Skin of body (tissue), 2 donors: Measurements from ENCODE around the gene CHAF1A. TPM values are rescaled to one million over a fixed set of nuclear protein-coding genes. Genes with fewer than 3 reads are reported as not detected.
A peak's percentile ranks its signal among the peaks of the same experiment; 100 is the strongest.

Experiments used
- DNase-seq: peaks from one replicate; lab custom pipeline; 2025; lab: John Stamatoyannopoulos, UW
- total RNA-seq: library from RNA; depleted of rRNA; stranded (reverse); fragments of >200 nt; gene quantifications from one replicate; pipeline ENCODE4 v1.2.3, GENCODE V29; 2014

Gene CHAF1A, protein sequence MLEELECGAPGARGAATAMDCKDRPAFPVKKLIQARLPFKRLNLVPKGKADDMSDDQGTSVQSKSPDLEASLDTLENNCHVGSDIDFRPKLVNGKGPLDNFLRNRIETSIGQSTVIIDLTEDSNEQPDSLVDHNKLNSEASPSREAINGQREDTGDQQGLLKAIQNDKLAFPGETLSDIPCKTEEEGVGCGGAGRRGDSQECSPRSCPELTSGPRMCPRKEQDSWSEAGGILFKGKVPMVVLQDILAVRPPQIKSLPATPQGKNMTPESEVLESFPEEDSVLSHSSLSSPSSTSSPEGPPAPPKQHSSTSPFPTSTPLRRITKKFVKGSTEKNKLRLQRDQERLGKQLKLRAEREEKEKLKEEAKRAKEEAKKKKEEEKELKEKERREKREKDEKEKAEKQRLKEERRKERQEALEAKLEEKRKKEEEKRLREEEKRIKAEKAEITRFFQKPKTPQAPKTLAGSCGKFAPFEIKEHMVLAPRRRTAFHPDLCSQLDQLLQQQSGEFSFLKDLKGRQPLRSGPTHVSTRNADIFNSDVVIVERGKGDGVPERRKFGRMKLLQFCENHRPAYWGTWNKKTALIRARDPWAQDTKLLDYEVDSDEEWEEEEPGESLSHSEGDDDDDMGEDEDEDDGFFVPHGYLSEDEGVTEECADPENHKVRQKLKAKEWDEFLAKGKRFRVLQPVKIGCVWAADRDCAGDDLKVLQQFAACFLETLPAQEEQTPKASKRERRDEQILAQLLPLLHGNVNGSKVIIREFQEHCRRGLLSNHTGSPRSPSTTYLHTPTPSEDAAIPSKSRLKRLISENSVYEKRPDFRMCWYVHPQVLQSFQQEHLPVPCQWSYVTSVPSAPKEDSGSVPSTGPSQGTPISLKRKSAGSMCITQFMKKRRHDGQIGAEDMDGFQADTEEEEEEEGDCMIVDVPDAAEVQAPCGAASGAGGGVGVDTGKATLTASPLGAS
- total RNA-seq, result 9.5 TPM

DNA sequence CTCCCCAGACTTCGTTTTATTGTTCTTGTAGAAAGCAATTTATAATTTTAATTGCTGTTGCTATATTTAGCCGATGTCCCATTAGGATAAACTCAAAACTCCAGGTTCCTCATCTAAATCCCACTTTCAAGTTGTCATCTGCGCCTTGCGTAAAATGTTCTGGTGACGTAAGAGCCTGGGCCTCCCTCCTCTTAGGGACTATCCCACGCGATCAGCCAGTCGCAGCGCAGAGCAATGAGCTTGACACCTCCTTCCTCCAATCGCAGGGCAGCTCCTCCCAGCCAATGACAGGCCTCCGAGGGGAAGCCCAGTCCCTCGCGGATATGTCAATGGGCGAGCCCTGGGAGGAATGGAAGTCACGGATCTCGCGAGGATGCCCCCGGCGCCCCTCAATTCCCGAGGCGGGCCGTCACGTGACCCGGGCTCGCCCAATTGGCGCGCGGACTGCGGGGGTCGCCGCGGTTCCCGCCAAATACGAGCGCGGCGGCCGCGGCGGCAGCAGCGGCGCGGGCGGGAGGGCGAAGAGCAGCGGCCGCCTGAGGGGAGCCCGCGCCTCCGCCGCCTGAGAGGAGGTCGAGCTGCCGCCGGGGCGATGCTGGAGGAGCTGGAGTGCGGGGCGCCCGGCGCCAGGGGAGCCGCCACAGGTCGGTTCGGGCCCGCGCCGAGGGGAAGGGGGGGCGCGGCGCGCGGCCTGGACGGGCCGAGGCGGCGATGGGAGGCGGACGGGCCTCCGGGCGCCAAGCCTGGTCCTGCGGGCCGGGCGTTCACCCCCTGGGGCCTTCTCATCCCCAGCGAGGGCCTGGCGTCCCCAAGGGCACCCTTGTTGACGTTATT lies at the start of gene CHAF1A:
Gene CHAF1A, plus strand, starts transcription at position 470 of the 834 bp plus-strand sequence. Its CDS starts 123 bp downstream, at position 593.
- peak; percentile 100 for DNase-seq

DNA sequence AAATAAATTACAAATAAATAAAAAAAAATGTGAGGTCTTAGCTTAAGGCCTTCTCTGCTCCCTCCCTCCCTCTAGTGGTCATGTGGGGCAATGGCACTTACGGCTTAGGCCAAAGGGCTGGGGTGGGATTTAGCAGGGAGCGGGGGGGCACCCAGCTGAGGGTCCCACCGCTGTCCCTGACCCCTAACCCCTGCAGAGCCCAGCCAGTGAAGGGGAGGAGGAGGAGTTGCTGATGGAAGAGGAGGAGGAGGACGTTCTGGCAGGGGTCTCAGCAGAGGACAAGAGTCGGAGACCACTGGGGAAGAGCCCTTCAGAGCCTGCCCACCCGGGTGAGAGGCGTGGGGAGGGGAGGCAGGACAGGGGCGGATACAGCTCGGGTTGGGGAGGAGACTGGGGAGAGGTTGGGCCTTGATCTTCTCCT lies 49.7 kb upstream of the CHAF1A start:
- DNase-seq, result no peak

DNA sequence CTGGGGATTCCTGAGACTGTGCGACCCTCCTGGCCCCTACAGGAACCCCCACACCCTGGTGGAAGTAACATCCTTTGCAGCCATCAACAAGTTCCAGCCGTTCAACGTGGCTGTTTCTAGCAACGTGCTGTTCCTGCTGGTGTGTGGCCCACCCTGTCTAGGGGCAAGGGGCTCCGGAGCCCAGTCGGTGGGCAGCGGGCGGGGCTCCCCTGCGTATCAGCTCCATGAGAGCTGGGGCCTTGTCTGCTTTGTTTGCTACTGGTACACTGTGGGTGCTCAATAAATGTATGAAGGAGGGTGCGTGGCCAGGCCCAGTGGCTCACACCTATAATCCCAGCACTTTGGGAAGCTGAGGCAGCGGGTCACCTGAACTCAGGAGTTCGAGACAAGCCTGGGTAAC lies 48.2 kb upstream of the CHAF1A start:
- no peak for DNase-seq

DNA sequence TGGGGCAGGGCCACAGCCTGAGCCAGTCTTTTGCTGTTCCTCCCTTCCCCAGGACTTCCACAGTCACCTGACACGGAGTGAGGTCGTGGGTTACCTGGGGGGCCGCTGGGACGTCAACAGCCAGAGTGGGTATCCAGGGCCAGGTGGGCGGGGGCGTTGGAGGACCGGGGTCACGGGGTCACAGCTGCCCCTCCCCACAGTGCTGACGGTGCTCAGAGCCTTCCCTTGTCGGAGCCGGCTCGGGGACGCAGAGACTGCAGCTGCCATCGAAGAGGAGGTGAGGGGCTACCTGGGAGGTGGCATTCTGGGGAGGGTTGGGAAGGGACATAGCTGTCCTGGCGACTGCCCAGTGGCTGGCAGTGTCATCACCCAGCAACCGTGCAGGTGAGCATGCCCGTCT lies 47.5 kb upstream of the CHAF1A start:
- no peak for DNase-seq

DNA sequence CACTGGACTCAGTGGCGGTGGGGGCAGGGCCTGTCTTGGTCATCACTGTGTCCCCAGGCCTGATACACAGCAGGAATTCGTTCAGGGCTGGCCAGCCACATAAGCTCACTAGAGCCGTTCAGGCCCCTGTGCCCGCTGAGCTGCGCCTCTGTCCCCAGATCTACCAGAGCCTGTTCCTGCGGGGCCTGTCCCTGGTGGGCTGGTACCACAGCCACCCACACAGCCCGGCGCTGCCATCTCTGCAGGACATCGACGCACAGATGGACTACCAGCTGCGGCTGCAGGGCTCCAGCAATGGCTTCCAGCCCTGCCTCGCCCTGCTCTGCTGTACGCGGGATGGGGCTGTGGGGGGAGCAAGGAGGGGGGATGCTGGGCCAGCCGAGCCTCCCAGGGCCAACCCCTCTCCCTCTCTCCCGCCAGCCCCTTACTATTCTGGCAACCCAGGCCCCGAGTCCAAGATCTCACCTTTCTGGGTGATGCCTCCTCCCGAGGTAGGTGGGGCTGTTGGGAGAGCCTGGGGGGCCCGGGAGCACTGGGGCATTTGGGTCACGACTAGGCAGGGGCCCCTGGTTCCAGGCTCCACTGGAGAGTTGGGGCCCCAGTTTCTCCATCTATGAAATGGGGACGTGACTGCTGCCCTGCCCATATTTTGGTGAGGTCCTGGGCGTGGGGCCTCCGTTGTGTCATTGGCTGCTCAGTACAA lies 45.2 kb upstream of the CHAF1A start:
- no peak for DNase-seq

DNA sequence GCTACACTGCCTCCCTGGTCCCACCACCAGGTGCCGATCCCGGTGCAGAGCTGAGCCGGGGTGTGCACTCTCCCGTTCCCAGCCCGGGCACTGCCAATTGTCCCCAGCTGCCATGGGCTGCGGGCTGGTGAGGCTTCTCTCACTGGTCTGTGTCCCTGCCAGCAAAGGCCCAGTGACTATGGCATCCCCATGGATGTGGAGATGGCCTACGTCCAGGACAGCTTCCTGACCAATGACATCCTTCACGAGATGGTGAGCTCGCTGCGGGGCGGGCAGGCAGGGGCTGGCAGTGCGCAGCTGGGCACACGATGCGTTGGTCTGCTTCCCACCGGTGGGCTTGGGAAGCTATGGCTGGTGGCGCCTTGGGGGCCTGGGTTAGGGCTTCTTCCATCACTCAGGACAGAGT lies 44.5 kb upstream of the CHAF1A start:
- DNase-seq, result no peak

DNA sequence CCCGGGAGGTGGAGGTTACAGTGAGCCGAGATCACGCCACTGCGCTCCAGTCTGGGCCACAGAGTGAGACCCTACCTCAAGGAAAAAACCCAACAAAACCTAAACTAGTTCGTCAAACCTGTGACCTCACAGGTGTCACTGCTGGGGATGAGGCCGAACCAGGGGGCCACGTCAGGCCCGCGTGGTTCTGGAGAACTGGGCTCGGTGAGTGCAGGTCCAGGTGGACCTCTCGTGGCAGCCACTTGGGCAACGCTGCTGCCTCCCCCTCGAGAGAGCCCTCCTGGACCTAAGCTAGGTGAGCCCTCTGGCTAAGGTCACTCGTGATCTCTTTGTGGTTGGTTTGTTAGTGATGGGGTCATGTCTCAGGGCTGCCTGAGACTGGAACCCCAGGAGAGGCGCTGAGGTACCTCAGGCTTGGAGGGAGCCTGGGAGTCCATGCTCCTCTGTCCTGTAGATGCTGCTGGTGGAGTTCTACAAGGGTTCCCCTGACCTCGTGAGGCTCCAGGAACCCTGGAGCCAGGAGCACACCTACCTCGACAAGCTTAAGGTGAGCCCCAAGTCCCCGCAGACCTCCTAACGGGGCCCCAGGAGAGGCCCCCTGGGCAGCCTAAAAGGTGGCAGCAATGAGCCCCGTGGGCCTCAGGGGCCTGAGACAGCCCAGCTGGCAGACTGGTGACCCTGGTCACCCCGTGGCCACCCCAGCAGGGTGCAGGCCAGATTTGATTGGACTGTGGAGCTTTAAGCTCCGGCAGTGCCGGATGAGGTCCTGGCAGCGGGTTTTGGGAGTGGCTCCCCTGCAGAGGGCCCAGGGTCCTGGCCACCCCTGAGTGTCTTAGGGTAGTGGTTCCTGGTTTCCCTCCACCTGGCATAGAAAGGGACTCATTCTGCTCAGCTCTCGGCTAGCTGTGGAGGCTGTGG lies 43.5 kb upstream of the CHAF1A start:
- no peak for DNase-seq

DNA sequence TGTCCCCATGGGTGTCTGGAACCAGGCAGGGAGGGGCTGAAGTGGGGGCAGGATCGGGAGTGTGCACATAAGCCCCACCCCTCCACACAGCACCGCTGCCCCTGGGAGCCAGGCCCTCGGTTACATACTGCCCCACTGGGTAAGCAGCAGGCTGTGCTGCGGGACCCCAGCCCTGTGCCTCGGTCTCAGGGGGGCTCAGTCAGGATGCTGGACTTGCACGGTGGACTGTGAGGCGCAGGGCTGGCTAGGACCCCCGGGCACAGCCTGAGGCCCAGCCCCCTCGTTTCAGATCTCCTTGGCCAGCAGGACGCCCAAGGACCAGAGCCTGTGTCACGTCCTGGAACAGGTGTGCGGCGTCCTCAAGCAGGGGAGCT lies 42.8 kb upstream of the CHAF1A start:
- DNase-seq, result no peak

DNA sequence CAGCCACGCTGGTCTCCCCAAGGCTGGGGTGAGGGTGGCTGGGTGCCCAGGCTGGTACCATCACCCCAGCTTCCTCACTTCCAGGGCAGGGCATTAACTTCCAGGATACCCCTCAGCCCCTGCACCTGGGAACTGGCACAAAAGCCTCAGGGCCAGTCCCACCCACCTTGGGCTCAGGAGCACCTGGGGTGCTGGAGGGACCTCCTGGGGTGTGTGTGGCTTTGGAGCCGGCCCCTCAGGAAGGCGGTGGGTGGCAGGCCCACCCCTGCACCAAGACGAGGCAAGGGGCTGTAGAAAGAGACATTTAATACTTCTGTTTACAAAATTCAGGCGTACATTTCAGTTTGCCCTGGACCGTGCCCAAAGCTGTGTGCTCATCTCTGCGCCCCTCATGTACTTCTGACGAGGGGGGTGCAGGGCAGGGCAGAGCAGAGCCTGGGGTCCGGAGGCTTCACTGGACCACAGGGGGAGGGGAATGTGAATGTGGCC lies 42.3 kb upstream of the CHAF1A start:
- DNase-seq, result no peak

DNA sequence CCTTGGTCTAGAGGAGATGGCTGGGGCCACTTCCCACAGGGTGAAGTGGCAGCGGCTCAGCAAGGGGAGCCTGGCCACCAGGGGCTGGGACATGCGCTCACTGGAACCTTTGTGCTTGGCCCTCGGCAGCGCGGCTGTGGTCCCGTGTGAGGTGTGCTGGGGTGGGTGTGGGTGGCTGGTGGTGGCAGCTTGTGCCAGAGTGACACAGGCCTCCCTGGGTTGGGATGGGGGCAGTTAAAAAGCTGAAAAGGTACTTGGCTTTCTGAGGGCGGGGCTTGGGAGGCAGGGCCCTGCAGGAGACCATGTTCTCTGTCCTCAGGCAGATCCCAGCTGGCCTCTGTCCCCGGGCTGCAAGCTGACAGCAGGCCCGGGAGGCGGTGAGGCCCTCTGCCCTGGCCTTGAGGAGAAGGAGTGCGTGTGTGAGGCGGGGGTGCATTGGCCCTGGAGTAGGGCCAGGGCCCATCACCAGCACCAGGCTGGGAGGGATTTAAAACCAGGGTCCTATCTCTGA lies 41.7 kb upstream of the CHAF1A start:
- DNase-seq, result no peak

DNA sequence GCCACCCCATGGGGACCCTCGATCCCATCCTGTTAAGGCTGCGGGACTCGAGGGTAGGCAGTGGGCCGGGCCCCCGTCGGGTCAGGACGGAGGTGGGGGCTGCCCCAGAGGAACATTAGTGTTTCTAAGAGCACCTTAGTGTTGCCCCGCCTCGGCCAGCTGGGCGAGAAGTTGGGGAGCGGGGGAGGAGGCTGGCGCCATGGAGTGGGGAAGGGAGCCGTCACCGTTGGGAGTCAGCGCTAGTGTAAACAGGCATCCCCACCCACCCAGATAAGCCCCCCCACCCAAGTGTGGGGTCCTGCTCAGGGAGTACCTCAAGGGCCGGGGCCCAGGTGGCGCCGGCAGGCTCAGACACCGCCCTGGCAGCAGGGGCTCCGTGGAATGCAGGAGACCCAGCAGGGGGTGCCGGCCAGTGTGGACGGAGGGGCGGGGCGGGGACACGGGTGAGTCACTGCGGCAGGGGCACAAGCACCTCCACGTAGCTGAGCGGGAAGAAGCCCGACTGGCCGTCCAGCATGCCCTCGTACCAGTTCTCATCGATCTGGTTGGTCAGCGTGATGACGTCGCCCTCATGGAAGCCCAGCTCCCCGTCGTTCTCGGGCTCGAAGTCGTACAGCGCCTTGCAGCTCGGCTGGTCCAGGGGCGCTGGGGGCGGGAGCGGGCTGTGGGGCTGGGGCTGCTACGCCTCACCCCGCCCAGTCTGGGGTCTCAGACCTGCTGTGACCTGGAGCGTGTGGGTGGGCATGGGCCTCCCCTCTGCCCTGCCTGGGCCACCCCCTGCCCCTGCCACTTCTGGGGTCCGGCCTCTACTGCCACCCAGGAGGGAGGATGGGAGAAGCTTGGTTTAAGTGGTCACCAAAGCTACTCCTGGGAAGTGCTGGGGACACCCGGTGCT lies 41.0 kb upstream of the CHAF1A start:
- no peak for DNase-seq

DNA sequence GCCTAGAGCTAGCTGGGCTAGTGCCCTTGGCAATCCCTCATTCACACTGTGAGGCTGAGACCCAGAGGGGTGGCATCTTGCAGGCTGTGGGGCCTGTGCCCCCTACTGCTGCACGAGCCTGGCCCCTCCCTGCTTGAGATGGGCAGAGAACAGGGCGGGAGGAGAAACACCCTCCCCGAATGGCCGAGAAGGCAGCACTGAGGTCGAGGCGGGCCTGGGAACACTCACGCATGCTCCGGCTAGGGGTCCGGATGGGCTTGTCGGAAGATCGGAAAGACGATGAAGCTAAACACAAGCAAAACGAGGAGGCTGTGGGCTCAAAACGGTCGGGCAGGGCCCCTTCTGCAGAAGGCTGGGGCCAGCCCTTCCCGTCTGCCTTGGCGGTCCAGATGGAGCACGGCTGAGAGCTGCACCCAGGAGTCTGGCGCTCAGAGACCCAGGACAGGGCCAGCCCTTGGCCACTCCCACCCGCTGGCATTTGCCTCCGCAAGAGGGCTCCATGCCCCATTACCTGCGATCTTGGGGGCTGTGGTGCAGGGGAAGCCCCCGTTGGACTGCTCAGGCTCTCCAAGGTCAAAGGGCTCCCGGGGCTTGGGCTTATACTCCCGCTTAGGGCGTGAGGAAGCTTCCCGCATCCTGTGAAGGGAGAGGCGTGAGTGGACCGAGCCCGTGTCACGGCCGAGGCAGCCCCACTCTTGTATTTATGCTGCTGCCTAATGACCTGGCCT lies 40.2 kb upstream of the CHAF1A start:
- DNase-seq, result no peak

DNA sequence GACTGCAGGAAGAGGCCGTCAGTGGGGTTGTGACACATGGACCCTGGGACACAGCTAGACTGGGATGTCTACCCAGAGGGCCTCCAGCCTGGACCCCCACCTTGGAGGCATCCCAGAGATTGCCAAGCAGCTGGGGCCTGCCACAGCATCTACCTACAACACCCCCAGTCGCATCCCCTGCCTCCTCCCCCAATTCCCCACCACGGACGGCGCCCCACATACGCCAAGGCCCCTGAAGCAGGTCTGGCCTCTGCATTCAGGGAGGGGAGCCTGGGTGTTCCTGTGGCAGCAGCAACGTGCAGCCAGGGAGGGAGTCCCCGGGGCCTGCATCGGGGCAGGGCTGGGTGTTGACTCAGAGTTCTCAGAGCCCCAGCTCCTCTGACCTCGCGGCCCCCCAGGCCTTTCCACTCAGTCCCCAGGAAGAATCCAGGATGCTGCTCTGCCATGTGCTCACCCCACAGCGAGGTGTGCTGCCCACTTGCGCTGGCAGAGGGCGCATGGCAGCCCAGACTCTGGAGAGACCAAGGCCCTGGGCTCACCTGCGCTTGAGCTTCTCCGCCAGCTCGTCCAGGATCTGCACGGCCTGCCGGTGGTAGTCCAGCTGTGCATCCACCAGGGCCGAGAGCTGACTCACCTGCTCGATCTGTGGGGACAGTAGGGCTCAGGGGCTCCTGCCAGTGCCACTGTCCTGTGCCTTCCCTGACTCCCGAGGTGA lies 39.5 kb upstream of the CHAF1A start:
- no peak for DNase-seq

DNA sequence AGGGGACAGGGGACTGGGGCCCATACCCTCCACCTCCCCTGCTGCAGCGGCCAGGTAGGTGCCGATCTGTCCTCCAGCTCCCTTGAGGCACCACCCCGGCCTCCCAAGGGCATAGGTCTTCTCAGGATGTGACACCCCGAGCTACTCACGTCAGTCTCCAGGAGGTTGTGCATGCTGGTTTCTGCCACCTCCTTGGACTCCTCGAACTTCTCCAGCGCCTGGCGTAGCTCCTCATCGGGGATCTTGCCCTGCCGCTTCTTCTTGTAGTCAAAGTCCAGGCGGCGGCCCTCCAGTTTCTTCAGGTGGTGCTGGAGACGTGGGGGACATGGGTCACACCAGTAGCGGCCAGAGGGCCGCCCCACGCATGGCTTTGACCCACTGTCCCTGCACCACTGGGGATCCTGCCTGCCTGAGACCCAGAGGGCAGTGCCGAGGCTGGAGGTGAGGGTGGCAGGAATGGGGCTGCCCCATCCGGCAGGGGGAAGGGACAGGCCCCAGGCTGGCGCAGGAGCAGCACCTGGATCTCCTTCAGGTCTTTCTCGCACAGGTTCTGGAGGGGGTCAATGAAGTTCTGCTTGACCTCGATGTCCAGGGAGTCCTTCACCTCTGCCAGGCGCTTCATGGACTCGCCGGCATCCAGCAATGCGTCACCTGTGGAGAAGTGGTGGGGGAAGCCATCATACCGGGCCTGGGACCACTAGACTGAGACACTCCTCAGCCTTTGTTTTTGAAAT lies 38.7 kb upstream of the CHAF1A start:
- DNase-seq, result no peak

DNA sequence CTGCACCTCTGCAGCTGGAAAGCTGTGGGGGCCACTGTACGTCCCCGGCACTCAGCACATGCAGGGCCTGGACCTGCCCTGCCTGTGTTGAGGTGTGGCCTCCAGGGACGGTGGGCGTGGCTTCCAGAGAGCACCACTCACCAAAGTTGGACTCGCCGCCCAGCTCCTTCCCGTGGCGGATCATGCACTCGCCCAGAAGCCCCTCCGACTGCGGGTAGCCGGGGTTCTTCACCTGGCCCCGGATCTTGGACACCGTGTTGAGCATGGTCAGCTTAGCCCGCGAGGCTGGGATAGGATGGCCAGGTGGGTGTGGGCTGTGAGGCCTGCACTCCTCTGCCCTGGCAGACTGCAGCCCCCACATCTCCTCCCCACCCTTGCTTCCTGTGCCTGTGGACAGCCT lies 37.1 kb upstream of the CHAF1A start:
- DNase-seq, result no peak
